MCF 10A (cell line): Measurements from ENCODE around the gene EPG5. TPM values are rescaled to one million over a fixed set of nuclear protein-coding genes. Genes with fewer than 3 reads are reported as not detected.

Source experiments
- BruUV-seq: library from RNA; stranded (reverse); fragments of 400-500 nt; replicated peaks from 2 replicates; lab custom pipeline; 2021; lab: Mats Ljungman, UMichigan
- CTCF ChIA-PET: fragments of 300-600 bp; sonication (Branson Sonifier 250); formaldehyde crosslinking; extraction: SDS; loops from one replicate; lab custom pipeline; 2021; ENCODE audit warnings: antibody characterized with exemption, inconsistent platforms; lab: Yijun Ruan, JAX
- POLR2A ChIA-PET: fragments of 300-600, 350-650 bp; sonication (Branson Sonifier 250); formaldehyde crosslinking; extraction: SDS; loops from one replicate; lab custom pipeline; 2020; ENCODE audit warnings: antibody characterized with exemption, inconsistent platforms; lab: Yijun Ruan, JAX
- DNase-seq: peaks from one replicate; pipeline ENCODE4 v3.0.0-alpha.2; 2018; ENCODE audit not compliant: unreplicated experiment
- H3K27ac Mint-ChIP-seq: one replicate; pipeline ENCODE4 v1.8.0; 2022; ENCODE audit warnings: mild to moderate bottlenecking, low read depth, mixed read lengths; ENCODE audit not compliant: unreplicated experiment
- H3K27me3 Mint-ChIP-seq: one replicate; pipeline ENCODE4 v1.8.0; 2022; ENCODE audit warnings: mixed read lengths; ENCODE audit not compliant: insufficient read depth, unreplicated experiment
- H3K36me3 Mint-ChIP-seq: one replicate; pipeline ENCODE4 v1.8.0; 2022; ENCODE audit warnings: mild to moderate bottlenecking, moderate library complexity, mixed read lengths; ENCODE audit not compliant: insufficient read depth, unreplicated experiment
- H3K4me1 Mint-ChIP-seq: one replicate; pipeline ENCODE4 v1.8.0; 2022; ENCODE audit warnings: mixed read lengths; ENCODE audit not compliant: insufficient read depth, unreplicated experiment
- H3K4me3 Mint-ChIP-seq: one replicate; pipeline ENCODE4 v1.8.0; 2022; ENCODE audit warnings: mild to moderate bottlenecking, moderate library complexity, mixed read lengths; ENCODE audit not compliant: unreplicated experiment
- H3K9me3 Mint-ChIP-seq: one replicate; pipeline ENCODE4 v1.8.0; 2022; ENCODE audit warnings: mixed read lengths; ENCODE audit not compliant: unreplicated experiment
- CTCF ChIP-seq: fragments of 200-600 bp; IDR thresholded peaks from one replicate; pipeline ENCODE4 v1.8.0; 2022; ENCODE audit warnings: antibody characterized with exemption, mild to moderate bottlenecking; ENCODE audit not compliant: unreplicated experiment
- intact Hi-C: fragments of 100-400 bp; cut with micrococcal nuclease; formaldehyde crosslinking; loops from 2 replicates; pipeline ENCODE4 v1.14.1; 2022
- total RNA-seq: library from RNA; stranded (reverse); gene quantifications from 2 replicates; pipeline ENCODE4 v1.2.3, GENCODE V29; 2022

Gene EPG5
- total RNA-seq, 1 experiment from 2014 or later = 19.4 TPM

GRCh38 chr18:45894818-45895217 lies 72.3 kb downstream of the EPG5 start:
- Mint-ChIP-seq H3K9me3 (no peaks in the 10 kb centered on the region), H3K27me3 (no peaks in the 10 kb centered on the region), H3K4me1 (no peaks in the 10 kb centered on the region), H3K36me3 (peaks cover 48% of the 10 kb centered on the region), H3K4me3 (no peak overlapping the region), H3K27ac (no peak overlapping the region)
- ChIA-PET POLR2A (no interaction called here), CTCF (interaction anchor here (1.1 to 1.7 kb wide), 2 partner anchors 15 to 16 kb away, joined by 3 to 5 read pairs; no protein-coding TSS in a partner anchor)
- BruUV-seq = no TSS peak
- DNase-seq = no peak
- intact Hi-C loops = no loop called here
- no peak for TF ChIP-seq CTCF

GRCh38 chr18:45891806-45892205 lies 75.3 kb downstream of the EPG5 start:
- CTCF ChIA-PET = interaction anchor here (1.9 kb wide), 1 partner anchor 11 kb away, joined by 13 read pairs; no protein-coding TSS in a partner anchor
- intact Hi-C loops = no loop called here
- no peak overlapping the region for H3K4me3 Mint-ChIP-seq

GRCh38 chr18:45890606-45891005 lies 76.5 kb downstream of the EPG5 start:
- intact Hi-C loops = no loop called here
- CTCF ChIA-PET = interaction anchor here (0.5 to 1.0 kb wide), 3 partner anchors 10 to 168 kb away, joined by 3 to 7 read pairs (median 6); no protein-coding TSS in a partner anchor

More at GRCh38 chr18:45891806-45892205, 75.3 kb downstream of the EPG5 start:
- BruUV-seq = no TSS peak
- H3K27ac Mint-ChIP-seq = no peak overlapping the region
- TF ChIP-seq CTCF = no peak
- no peaks in the 10 kb centered on the region for H3K4me1 Mint-ChIP-seq
- H3K9me3 Mint-ChIP-seq = no peaks in the 10 kb centered on the region
- no peak for DNase-seq
- POLR2A ChIA-PET = no interaction called here
- peaks cover 35% of the 10 kb centered on the region for H3K36me3 Mint-ChIP-seq
- H3K27me3 Mint-ChIP-seq = no peaks in the 10 kb centered on the region

More at GRCh38 chr18:45890606-45891005, 76.5 kb downstream of the EPG5 start:
- DNase-seq = no peak
- no peak overlapping the region for H3K4me3 Mint-ChIP-seq
- H3K27me3 Mint-ChIP-seq = no peaks in the 10 kb centered on the region
- peaks cover 36% of the 10 kb centered on the region for H3K36me3 Mint-ChIP-seq
- POLR2A ChIA-PET = no interaction called here
- no peak for TF ChIP-seq CTCF
- no peaks in the 10 kb centered on the region for H3K9me3 Mint-ChIP-seq
- BruUV-seq = no TSS peak
- no peak overlapping the region for H3K27ac Mint-ChIP-seq
- no peaks in the 10 kb centered on the region for H3K4me1 Mint-ChIP-seq
